Stimulated activated CD4-positive, alpha-beta T cell treated with anti-CD3 and anti-CD28 coated beads, Interleukin-1b, Interleukin-23, amount 100 ng/mL, for 1 hour (primary cell): ENCODE results near the gene CLDN6.

Experiments used
- DNase-seq, 2 donors: peaks; one replicate each; pipeline ENCODE4 v3.0.0-alpha.2; 2020; ENCODE audit warnings: low read depth in 2 of 2

CLDN6 gene

GRCh38 chr16:3051494-3051893 is 33.5 kb upstream of the CLDN6 start:
- DNase-seq: no peak

DNA sequence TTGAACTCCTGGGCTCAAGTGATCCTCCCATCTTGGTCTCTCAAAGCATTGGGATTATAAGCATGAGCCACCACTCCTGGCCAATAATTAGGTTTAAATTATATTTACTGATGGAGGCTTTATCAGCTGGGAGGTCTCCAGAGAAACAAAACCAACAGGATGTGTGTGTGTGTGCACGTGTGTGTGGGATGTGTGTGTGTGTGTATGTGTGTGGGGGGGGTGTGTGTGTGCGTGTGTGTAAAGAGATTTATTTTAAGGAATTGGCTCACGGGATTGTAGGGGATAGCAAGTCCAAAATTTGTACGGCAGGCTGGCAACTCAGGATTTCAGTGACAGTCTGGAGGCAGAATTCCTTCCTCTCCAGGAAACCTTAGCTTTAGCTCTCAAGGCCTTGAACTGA is 33.0 kb upstream of the CLDN6 start:
- no peak for DNase-seq

GRCh38 chr16:3050487-3050886 is 32.5 kb upstream of the CLDN6 start:
- no peak for DNase-seq

DNA sequence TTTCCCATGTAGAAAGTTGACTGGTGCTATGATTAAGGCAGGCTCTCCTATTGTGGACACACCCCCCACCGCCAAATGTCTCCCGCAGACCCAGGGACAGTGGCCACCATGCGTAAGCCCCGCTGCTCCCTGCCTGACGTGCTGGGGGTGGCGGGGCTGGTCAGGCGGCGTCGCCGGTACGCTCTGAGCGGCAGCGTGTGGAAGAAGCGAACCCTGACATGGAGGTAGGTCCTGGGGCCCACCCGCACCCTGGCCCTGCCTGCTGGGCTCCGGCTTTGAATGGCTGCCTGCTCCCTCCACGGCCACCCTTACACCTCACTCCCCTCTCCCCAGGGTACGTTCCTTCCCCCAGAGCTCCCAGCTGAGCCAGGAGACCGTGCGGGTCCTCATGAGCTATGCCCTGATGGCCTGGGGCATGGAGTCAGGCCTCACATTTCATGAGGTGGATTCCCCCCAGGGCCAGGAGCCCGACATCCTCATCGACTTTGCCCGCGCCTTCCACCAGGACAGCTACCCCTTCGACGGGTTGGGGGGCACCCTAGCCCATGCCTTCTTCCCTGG is 32.0 kb upstream of the CLDN6 start:
- DNase-seq: no peak

GRCh38 chr16:3047387-3047720 is 29.4 kb upstream of the CLDN6 start:
- no peak for DNase-seq

- no peak for DNase-seq
Measured at GRCh38 chr16:3046641-3047386, 28.8 kb upstream of the CLDN6 start.

GRCh38 chr16:3045758-3046640 is 28.0 kb upstream of the CLDN6 start, which contains the start of gene MMP25:
Gene MMP25 (plus strand): TSS chr16:3046561. CDS start chr16:3046918, 357 bp downstream.
- no peak for DNase-seq

GRCh38 chr16:3044708-3045107 is 26.7 kb upstream of the CLDN6 start:
- DNase-seq: no peak

- no peak for DNase-seq
Measured at GRCh38 chr16:3042376-3042775, 24.4 kb upstream of the CLDN6 start.

DNA sequence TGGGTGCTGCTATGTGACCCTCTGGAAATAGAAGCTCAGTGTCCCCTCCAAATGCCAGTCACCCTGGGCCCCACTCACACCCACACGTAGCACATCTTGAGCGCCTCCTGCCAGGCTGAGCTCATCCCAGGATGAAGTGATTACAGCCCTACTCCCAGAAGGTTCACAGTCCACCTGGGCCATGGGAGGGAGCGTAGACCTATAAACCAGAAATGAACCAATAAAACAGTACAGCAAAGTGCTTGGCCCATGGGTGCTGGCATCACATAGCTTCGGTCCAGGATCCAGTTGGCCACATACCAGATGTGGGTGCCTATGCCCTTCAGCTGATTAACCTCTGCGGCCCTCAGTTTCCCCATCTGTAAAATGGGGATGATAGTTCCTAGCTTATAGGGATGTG is 20.9 kb upstream of the CLDN6 start:
- DNase-seq: no peak

DNA sequence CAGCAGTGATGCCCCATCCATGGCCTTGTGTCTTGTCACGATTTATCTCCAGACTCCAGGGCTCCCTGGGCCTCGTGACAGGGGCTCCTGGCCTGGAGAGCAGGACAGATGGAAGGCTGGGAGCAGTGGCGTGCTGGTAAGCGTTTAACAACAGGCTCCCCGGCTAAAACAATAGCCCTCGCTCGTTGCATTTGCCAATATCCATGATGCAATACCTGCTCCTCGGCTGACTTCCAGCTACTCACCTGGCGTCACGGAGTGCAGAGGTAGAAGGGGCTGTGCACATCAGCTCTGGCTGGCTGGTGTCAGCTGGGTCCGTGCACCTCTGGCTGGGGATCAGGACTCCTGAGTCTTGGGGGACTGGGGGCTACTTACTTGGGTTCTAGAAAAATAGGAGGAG is 20.3 kb upstream of the CLDN6 start:
- DNase-seq: no peak

DNA sequence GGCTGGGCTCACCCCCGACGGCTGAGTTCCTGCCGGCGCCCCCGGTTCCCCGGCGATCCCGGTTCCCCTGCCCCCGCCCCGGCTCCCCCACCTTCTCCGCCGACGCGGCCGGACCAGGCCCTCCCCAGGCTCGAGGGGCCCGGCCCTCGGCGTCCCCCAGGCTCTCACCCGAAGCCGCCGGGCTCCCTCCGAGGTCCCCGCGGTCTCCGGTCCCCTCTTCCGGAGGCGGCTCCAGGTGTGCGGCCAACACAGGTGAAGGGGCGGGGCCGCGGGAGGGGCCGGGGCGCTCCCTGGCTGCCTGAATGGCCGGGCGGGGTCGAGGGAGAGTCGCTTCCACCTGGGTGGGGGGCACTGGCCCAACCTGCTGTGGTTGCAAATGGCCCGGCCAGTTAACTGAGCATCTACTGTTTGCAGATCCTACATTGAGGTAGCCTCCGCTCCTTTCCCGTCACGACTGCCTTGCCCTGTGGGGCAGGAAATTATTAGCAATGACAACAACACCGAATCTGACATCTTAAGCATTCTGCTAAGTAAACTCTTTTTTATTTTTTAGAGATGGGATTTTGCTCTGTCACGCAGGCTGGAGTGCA is 18.8 kb upstream of the CLDN6 start, which contains the start of gene BICDL2:
BICDL2 (minus strand) TSS at position 219 of the 590 bp plus-strand sequence. CDS start 1,448 bp downstream, outside the sequence.
- DNase-seq: no peak

DNA sequence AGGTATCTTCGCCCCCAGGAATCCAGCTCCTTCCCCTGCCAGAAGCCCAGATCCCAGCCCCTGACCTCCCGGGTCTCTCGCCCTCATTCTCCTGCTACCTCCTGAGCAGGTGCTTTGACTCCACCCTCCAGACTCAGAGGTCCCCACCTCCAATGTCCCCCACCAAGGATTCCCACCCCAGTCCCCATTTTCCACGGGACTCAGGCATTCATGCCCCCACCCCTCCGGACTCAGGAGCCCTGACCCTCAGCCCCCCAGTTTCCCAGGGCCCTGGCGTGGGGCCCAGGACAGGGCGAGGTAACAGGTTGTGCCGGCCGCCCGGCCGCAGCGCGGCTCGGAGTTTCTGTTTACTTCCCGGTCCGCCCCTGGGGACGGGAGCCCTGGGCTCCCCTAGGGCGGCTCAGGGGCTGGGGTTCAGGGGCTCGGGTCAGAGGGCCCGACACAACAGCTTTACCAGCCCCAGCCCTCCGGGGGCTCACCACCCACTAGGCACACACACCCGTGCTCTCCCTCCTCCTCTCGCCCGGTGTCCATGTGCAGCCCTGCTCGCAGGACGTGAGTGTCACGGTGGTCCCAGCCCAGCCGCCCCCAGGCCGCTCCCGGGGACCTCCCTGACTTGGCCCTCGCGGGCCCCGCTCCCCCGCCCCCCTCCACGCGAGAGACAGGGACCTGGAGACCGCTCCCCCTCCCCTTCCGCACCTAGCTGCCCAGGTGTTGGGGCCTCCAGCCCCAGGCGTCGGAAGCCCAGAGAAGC is 18.2 kb upstream of the CLDN6 start:
- DNase-seq: no peak

DNA sequence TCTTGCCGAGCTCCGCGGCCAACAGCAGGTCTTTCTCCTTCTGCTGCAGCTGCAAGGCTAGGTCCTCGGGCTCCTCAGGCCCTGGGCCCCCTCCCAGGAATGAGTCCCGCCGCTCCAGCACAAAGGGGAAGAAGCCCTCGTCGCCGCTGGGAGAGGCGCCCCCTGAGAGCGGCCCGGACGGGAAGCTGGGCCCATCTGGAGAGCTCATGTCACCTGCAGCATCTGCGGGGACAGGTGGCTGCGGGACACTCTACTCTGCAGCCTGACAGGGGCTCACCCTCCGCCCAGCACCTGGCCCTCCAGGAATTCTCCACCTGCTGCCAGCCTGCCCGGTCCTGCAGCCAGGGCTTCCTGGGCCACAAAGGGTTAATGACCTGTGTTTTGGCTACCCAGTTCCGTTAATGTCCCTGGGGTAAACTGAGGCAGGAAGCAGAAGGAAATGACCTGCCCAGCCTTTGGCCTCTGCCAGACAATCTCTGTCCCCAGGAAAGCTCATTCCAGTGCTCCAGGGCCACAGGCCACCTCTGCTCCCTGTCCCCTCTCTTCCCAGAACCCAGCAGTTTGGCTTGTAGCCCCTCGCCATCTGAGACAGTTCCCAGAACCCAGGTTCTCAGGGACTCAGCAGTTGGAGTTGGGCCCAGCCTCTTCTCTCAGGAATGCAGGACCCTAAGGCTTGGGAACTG is 17.4 kb upstream of the CLDN6 start:
- no peak for DNase-seq

- DNase-seq: no peak
Measured at GRCh38 chr16:3032624-3033023, 14.6 kb upstream of the CLDN6 start.

GRCh38 chr16:3030222-3031212 is 12.5 kb upstream of the CLDN6 start:
- DNase-seq: no peak

DNA sequence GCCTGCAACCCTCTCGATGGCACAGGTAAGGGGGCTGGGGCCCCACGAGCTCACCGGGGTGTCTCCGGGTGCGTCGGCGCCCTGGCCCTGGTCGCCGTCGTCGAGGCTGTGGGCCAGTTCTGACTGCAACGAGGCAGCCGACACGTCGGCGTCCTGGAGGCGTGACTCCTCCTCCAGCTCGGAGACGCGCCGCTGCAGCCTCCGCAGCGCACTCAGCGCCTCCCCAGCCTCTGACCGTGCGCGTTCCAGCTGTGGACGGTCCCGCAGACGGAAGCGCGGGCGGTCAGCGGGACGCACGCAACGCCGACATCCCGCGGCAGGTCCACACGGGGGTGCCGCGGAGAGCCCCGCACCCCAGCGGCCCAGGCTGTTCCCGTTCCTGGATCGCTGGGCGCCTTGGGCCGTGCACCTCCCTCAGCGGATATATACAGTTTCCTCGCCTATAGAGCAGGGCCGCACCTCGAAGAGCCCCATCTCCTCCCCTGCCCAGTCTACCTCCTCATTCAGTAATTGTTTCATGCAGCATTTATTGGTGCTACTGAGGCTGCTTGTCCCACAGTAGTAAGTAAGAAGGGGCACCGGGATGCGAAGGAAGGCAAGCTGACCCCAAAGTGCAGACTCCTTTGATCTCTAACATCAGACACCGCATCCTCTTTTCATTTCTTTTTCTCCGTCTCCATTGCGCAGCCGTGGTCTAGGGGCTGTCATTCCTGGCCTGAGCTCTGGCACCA is 11.7 kb upstream of the CLDN6 start:
- DNase-seq: no peak

DNA sequence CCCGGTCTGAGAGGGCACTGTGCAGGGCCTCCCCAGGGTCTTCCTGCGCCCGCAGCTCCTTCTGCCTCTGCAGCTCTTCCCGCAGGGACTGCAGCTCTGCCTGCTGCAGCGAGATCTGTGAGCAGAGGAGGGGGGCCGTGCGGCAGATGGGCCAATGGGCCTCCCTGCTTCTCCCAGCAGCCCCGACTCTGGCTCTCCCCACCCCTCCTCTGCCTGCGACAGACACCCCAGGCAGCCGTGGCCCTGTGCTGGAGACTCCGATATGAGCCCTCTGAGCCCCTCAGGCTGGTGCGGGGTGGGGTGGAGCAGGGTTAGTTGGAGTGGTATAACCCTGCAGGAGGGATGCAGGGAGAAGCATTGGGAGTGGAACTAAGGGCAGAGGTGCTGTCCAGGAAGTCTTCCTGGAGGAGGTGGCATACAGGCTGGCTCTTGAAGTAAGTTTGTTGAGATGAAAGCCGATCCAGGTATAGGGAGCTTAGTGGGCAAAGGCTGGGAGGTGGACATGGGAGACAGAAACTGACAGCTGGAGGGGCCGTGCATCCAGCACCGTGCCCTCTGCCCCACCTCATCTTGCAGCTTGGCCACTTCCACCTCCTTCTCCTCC is 10.8 kb upstream of the CLDN6 start:
- no peak for DNase-seq
